ENCODE data around the gene KCTD3. TPM values are rescaled to one million over a fixed set of nuclear protein-coding genes. Genes with fewer than 3 reads are reported as not detected.

Gene KCTD3
- total RNA-seq, 4 donors from 2014 or later = 20.4 to 32.4 (median 31.3) TPM

DNA sequence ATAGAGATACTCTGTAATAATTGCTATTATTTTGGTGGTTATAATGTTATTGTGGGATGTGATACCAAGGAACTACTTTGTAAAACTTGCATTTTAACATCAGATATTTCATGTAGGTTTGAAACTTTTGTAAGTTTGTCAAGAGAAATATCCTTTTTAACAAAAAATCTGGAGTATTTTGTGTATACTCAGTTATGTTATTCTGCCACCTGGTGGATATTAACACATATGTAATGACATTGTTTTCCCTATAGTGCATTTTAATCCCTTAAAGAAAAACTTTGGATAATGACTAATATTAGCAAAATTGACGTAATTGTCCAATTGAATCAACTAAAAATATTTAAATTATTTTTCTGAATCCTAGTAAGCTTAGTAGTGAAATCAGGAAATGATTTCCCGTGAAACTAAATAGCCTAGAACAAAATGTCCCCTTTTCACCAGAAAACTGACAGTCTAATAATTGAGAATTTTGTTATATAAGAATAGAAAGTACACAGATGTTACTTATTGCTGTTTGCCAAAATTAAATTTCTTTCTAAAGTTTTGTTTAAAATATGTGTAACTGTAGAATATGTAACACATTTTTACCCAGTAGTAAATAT is 39.6 kb downstream of the KCTD3 start:
- no peak for TF ChIP-seq POLR2A (IDR thresholded peaks at IDR 0.05)
- TF ChIP-seq, protein P1, sequence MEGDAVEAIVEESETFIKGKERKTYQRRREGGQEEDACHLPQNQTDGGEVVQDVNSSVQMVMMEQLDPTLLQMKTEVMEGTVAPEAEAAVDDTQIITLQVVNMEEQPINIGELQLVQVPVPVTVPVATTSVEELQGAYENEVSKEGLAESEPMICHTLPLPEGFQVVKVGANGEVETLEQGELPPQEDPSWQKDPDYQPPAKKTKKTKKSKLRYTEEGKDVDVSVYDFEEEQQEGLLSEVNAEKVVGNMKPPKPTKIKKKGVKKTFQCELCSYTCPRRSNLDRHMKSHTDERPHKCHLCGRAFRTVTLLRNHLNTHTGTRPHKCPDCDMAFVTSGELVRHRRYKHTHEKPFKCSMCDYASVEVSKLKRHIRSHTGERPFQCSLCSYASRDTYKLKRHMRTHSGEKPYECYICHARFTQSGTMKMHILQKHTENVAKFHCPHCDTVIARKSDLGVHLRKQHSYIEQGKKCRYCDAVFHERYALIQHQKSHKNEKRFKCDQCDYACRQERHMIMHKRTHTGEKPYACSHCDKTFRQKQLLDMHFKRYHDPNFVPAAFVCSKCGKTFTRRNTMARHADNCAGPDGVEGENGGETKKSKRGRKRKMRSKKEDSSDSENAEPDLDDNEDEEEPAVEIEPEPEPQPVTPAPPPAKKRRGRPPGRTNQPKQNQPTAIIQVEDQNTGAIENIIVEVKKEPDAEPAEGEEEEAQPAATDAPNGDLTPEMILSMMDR (IDR thresholded peaks at IDR 0.05) = no peak

DNA sequence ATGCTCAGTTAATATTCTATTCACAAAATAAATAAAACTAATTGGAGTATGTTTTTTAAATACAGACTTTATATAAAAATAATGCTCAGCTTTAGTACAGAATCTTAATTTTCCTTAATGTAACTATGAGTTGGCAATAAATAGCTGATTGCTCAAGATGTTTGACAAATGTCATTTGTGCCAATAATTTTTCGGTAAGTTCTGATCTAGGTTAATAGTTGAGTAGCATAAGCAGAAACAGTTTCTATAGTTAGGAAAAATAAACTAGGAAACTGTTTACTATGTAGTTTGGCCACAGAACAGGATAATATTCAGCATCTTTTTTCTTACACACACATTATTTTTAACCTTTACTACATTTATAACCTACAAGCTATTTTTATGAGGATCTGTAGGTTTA is 40.3 kb downstream of the KCTD3 start:
- WGBS, 2 donors = 42 to 46% methylated on average over 1 of the region's 1 CpG
- intact Hi-C loops (cut with DNase I; ENCODE audit: low total_unique reads) = no loop called here
- H3K4me3 ChIP-seq (ENCODE audit: low read depth, poor library complexity, severe bottlenecking) = no peak overlapping the region
- DNase-seq (ENCODE audit: low spot score in 2 of 2) = no peak
- TF ChIP-seq POLR2A (IDR thresholded peaks at IDR 0.05) = no peak
- TF ChIP-seq, protein P1 (IDR thresholded peaks at IDR 0.05) = no peak

More for the DNA sequence above, 39.6 kb downstream of the KCTD3 start:
- H3K4me3 ChIP-seq (ENCODE audit: low read depth, poor library complexity, severe bottlenecking) = no peak overlapping the region
- WGBS, 2 donors = 60 to 74% methylated on average over 2 of the region's 2 CpGs
- DNase-seq (ENCODE audit: low spot score in 2 of 2) = no peak
- intact Hi-C loops (cut with DNase I; ENCODE audit: low total_unique reads) = no loop called here

DNA sequence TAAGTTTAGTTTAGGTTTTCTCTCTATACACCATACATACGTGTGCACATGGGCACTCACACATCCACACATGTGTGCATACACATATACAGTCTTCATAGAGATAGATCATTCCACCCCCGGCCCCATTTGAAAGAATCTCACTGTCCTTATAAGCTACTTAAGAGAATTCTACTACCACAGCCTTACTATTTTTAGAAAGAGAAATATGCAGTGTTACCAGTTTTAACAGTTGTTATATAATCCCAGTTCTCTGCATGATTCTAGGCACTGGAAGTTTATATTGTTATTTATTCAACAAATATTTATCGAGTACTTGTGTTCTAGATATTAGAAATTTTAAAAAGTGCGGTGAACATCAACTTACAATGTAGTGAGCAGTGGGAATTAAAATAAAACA is 41.5 kb downstream of the KCTD3 start:
- H3K4me3 ChIP-seq (ENCODE audit: low read depth, poor library complexity, severe bottlenecking) = no peak overlapping the region
- no peak for TF ChIP-seq POLR2A (IDR thresholded peaks at IDR 0.05)
- TF ChIP-seq, protein P1 (IDR thresholded peaks at IDR 0.05) = no peak
- DNase-seq (ENCODE audit: low spot score in 2 of 2) = no peak
- intact Hi-C loops (cut with DNase I; ENCODE audit: low total_unique reads) = no loop called here
- WGBS, 2 donors = 74 to 78% methylated on average over 4 of the region's 4 CpGs

DNA sequence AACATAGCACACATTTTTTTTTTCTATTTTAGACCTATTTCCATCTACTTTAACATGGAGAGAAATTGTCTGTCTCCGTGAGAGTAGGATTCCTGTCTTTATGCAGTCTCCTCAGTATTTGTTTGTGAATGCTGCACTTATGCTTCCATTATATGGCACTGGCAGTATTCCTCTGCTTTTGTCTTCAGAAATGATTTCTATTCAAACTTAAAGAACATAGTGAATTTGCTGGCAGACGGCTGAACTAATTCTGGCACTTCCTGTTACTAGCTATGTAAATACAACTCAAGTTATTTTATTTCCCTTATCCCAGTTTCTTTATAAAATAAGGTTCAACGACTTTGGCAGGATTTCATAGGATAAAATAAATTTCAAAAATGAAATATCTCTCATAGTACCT is 45.3 kb downstream of the KCTD3 start:
- no peak for DNase-seq (ENCODE audit: low spot score in 2 of 2)
- intact Hi-C loops (cut with DNase I; ENCODE audit: low total_unique reads) = no loop called here
- 58 to 60% methylated on average over 3 of the region's 3 CpGs for WGBS, 2 donors
- no peak for TF ChIP-seq POLR2A (IDR thresholded peaks at IDR 0.05)
- TF ChIP-seq, protein P1 (IDR thresholded peaks at IDR 0.05) = no peak
- no peak overlapping the region for H3K4me3 ChIP-seq (ENCODE audit: low read depth, poor library complexity, severe bottlenecking)

DNA sequence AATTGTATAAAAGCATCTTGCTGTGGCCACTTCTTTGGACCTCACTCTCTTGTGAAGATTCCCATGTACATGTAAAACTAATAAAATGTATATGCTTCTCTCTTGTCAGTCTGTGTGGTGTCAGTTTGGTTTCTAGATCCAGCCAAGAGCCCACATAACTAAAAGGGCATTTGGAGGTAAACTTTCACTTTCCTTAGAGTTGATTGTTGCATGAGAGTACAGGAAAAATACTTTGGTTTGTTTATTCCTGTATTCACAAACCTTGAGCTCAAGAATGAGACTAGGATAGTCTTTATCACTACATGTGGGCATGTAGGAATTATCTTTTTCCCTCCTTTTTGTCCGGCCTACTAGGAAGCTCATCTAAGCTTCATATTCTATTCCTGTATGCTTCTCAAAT is 50.9 kb downstream of the KCTD3 start:
- WGBS, 2 donors = 92 to 100% methylated on average over 1 of the region's 1 CpG
- no peak overlapping the region for H3K4me3 ChIP-seq (ENCODE audit: low read depth, poor library complexity, severe bottlenecking)
- intact Hi-C loops (cut with DNase I; ENCODE audit: low total_unique reads) = no loop called here
- DNase-seq (ENCODE audit: low spot score in 2 of 2) = no peak
- TF ChIP-seq, protein P1 (IDR thresholded peaks at IDR 0.05) = no peak
- no peak for TF ChIP-seq POLR2A (IDR thresholded peaks at IDR 0.05)

DNA sequence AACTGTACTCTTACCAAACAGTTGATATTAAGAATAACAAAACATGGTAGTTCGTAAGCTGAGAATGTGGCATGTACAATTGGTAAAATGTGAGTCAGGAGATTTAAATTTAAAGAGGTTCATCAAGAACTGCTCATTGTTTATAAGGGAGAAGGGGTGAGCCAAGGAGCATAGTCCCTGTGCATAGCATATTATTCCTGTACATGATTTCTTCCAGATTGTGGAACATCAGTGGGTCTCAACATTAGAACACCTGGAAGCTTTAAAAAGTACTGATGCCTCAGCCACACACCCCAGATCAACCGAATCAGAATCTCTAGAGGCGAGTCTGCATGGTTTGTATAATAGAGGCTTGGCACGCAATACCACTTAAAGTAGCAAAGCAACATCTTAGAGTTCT is 56.1 kb downstream of the KCTD3 start:
- intact Hi-C loops (cut with DNase I; ENCODE audit: low total_unique reads) = no loop called here

More for the DNA sequence above, 56.1 kb downstream of the KCTD3 start:
- no peak overlapping the region for H3K4me3 ChIP-seq (ENCODE audit: low read depth, poor library complexity, severe bottlenecking)
- 81 to 85% methylated on average over 4 of the region's 4 CpGs for WGBS, 2 donors
- TF ChIP-seq, protein P1 (IDR thresholded peaks at IDR 0.05) = no peak
- no peak for TF ChIP-seq POLR2A (IDR thresholded peaks at IDR 0.05)
- DNase-seq (ENCODE audit: low spot score in 2 of 2) = no peak

Measured in lower leg skin (tissue), 4 donors.